ENCODE measurements around the gene FBXW4.

Gene FBXW4

DNA sequence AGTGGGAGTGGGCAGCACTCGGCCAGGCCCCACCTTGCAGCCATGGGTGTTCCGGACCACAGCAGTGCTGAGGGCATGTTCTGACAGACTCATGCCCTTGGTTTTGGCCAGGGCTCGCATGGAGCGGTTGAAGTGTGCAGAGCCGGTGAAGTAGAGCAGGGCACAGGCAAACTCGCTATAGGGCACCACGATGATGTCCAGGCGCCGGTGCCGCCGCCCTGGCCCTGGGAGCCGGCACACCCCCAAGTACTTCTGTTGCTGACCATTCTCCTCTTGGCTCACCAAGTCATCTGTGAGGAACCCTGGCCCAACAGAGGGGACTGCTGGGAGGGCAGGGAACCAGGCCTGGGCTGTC is 115.5 kb downstream of the FBXW4 start:
- DNase-seq: no peak

DNA sequence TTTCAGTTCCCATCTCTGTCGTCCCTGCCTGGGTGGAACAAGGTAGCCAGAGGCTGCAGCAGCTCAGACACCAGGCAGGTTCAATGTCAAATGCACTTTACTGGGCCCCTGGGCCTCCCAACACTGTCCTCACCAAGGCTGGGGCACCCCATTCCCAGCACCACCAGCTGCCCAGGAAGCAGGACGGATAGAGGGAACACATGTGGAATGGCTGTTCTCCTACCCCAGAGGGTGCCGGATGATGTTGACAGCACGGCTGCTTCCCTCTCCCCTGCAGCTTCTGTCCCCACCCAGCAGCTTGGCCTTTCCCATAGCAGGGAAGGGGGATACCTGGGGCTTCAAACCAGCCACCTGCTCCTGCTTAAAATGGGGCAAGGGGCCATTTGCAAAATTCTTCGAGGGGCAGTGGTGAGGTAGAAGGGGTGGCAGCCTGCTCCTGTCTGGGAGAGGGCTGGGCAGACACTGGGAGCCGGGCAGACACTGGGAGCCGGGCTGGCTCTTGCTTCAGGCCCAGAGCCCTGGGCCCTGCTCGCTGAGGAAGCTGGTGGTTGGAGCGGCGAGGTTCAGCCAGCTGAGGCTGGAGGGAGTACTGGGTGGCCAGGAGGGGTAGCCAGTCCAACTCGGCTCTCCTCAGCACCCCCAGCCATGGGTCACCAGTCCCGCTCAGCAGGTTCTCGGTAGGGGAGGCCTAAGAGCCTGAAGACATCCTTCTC is 116.0 kb downstream of the FBXW4 start:
- DNase-seq: no peak

DNA sequence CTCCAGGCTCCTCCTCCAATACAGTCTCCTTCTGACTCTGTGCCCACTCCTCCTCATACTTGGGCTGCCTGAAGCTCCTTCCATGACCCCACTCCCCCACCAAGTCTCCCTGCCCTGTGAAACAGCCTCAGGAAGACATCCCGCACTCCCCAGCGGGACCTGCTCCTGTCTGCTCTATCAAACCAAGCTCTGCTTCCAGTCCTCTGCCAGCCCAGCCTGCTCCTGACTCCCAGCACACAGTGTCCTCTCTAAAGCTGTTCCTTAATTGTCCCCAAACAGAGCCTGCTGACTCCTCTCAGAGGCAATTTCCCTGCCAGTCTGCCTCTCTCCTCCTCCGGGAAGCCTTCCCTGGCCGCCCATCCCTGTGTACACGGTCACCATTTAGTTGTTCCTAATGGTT is 116.8 kb downstream of the FBXW4 start:
- no peak for DNase-seq

DNA sequence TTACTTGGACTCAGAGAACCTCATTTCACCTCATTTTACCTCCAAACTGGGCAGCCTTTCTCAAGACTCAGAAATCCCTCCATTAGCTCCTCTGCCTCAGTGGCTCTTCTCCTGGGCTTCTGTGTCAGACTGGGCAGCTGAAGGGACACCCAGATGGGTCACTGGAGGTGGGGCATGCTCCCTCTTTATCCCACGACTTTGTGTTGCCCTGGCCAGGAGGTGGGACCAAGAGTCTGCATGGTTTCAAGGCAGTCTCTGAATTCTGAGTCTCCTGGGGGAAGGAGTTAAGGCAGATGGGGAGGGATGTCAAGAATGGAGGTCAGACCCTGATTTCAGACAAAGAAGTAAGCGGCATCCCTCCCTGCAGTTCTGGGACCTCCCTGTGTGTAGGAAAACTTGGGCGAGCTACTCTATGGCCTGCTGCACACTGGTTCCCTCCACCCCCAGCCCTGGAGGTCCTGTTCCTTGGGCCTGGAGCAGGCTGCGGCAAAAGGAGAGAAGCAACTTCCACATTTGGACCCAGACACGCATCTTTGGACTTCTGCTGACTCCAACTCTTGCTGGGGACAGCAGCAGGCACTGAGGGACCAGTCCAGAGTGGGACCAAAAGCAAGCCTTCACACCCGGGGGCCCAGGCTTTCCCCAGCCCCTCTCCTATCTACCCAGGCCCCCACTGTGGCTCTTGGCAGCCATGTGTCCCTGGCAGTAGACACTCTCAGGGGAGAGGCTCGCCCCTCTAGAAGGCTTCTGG is 117.7 kb downstream of the FBXW4 start:
- no peak for DNase-seq

DNA sequence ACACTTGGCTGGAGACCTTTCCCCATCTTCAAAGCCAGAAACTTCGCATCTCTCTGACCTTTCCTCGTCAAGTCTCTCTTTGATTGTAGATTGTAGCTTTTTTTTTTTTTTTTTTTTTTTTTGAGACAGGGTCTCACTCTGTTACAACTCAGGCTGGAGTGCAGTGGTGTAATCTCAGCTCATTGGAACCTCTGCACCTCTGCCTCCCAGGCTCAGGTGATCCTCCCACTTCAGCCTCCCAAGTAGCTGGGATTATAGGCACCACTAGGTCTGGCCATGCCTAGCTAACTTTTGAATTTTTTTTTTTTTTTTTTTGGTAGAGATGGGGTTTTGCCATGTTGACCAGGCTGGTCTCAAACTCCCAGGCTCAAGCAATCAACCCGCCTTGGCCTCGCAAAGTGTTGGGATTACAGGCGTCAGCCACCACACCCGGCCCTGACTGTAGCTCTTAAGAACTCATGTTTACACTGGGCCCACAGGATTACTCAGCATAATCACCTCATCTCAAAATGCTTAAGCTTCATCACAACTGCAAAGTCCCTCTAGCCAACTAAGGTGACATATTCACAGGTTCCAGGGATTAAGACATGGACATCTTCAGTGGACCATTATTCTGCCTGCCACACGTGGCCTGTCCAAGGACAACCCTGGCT is 118.6 kb downstream of the FBXW4 start:
- no peak for DNase-seq

DNA sequence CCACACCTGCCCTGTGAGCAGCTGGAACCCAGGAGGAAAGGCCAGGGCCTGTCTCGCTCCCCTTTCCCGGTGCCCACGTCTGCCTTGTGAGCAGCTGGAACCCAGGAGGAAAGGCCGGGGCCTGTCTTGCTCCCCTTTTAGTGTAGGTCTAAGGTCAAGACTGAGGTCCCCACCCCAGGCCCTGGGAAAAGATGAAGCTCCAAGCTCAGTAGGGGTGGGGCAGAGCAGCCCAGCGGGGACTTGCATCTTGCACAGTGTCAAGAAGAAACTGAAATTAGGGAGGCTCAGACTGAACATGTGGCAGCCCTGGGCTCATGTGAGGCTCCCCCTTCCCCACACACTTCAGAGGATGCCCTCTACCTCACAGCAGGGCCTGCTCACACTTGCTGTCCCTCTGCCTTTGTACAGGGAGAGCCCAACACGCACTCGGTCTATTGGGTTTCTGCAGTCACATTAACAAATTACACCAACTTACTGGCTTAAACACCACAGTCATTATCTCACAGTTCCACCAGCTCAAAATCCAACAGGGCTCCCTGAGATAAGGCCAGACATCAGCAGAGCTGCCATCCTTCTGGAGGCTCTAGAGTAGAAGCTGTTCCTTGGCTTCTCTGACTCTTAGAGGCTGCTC is 119.3 kb downstream of the FBXW4 start:
- DNase-seq: no peak

- no peak for DNase-seq
These were observed 119.9 kb downstream of the FBXW4 start for GRCh38 chr10:101575091-101575490.

DNA sequence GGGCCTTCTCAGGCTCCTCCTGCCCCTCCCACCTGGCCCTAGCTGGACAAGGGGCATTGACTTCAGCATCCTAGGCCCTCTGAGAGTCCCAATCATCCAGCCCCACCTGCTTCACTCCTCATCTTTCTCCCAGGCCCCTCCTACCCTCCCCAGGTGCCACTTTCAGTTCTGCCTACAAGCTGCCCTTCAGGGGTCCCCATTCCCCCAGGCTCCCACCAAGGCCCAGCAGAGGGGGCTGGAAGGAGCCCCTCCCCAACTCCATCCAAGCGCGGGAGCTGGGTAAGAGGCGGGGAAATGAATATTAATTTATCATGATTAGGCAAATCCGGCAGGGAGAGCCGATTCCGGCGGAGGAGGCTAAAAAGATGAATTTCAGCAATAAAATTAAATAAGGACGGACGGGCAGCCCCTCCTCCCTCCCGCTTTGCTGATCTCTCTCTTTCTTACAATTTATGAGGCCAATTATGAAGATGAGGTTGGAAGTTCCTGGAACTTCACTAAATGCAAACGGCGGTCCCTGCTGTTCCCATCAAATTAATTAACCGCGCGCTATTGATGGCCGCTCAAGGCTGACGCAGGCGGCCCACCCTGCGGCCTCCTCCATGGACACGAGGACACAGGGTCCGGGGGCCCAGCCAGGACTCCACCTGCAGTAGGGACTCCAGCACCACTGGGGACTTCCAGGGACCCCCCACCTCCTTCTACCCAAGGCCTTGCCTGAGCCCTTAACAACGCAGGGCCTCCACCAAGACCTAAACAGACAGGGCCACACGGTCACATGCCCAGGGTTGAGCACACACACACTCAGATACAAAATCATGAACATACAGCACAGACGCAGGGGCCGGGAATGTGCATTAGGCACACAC is 120.9 kb downstream of the FBXW4 start:
- no peak for DNase-seq

- DNase-seq: no peak
These were observed 122.2 kb downstream of the FBXW4 start for GRCh38 chr10:101572785-101573184.

DNA sequence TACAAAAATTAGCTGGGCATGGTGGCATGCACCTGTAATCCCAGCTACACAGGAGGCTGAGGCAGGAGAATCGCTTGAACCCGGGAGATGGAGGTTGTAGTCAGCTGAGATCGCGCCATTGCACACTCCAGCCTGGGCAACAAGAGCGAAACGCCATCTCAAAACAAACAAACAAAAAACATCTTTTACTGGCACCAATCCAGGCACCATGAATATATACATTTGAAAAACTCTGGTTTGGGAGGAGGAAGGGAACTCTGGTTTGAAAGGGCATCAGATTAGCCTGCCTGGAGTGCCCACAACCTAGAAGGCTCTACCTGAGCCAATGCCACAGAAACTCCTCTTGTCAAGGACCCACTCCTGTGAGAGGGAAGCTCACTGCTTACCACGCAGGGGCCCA is 122.8 kb downstream of the FBXW4 start:
- no peak for DNase-seq

- DNase-seq: no peak
These were observed 123.6 kb downstream of the FBXW4 start for GRCh38 chr10:101571271-101571925.

DNA sequence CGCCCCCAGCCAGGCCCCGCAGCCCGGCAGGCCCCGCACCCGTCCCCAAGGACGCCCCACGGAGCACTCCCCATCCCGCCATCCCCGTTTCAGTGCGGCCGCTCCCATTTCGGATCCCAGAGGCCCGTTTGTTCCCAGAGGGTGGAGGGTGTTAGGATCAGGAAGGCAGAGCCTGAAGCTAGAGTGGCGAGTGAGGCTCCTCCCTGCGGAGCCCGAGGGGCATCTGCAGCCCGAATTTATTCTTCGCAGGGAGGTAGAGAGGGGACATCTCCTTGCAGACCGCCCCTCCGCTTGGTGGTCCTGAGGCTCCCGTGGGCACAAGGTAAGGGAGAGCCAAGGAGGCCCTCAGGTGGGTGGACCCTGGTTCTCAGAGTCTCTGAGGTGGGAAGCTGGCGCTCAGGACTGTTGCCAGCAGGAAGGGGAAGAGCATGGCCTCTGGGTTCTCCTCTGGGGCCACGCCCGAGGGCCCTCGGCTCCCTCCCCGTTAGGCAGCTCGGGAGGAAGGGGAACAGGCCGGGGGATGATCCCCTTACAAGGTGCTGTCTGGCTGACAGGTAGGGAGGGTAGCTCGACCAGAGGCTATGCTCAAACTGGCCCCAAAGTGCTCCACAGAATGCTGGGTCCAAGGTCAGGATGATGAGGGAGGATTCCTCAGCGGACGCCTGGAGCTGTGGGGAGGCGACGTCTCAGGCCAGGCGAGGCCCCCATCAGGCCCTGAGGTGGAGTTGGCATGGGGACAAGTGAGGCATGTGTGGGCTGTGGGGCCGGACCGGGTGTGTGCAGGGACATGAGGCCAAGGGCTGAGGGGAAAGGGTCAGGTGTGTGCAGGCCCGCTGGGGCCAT is 124.3 kb downstream of the FBXW4 start:
- no peak for DNase-seq

DNA sequence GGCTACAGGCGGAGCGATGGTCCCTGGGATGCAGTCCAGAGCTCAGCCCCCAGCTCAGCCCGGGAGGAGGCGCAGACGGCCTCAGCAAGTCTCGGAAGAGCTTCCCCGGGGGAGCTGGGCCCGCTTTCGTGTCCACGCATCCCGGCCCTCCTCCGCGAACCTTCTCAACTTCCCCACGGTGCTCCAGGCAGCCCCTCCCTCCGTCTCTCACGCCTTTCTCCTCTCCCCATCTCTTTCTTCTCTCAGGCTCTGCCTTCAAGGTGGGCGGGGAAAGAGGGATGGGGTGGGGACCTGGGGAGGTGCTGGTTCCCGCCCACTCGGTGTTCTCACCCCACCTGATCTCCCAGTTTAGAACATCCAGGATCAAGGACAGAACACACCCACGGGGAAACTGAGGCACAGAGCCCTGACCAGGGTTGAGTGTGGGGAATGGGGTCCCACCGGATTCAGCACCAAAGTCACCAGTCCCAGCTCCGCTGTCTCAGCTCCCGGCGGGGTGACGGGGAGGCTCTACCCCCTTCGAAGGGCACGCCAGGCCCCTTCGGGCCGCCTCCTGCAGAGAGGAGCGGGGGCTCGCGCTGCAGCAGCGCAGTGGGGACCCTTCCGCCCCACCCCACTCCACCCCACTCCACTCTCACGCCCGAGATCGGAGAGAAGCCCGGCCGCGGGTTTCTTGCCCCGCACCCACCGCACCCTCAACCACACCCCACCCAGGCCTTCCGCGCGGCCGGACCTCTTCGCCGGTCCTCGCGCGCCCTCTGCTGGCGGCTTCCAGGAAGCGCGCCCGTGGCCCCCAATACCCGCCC is 125.1 kb downstream of the FBXW4 start:
- peak; percentile 86 for DNase-seq

- DNase-seq: no peak
These were observed 125.7 kb downstream of the FBXW4 start for GRCh38 chr10:101569323-101569621.

DNA sequence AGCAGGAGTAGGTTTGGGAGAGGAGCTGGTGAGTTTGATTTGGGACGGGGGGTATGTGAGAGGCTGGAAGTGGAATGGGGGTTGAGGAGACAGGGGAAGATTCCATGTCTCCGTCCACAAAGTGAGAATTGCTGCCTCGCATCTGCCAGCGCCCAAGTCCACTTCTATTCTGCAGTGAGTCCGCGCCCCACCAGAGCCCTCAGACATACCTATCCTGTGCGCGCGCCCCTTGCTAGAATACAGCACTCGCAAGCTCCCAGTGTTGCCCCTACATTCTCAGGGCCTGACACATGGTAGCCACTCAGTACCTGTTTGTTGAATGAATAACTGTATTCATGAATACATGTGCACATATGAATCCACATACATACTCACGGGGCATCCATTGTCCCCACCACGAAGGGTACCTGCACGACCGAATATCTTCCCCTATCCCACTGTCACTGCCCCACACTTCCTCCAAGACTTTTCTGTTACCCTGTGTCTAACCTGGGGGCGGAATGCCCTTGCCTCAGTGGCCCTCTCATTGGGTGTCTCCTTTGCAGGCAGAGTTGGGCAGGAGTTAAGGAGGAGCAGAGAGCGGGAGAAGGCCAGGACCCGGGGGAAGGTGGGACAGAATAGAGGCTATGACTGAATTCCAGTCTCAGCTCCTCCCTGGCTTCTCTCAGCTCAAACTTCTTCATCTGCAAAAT is 126.8 kb downstream of the FBXW4 start:
- DNase-seq: no peak

- no peak for DNase-seq
These were observed 127.6 kb downstream of the FBXW4 start for GRCh38 chr10:101567165-101568006.

- DNase-seq: peak; percentile 43
These were observed 128.4 kb downstream of the FBXW4 start for GRCh38 chr10:101566333-101567164.

DNA sequence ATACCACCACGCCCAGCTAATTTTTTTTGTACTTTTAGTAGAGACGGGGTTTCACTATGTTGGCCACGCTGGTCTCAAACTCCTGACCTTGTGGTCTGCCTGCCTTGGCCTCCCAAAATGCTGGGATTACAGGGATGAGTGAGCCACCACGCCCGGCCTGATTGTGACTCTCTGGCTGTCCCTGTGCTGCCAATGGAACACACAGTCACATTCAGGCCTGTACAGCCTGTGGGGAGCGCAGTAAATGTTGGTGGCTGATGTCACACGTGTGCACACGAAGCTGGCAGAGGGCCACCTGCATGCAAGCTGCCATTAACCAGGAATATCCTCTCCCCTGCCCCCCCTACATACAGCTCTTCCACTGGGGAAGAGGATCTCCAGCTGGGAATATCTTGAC is 129.0 kb downstream of the FBXW4 start:
- no peak for DNase-seq

Measured in left hindlimb (tissue), 1 donor.